Stimulated activated naive CD8-positive, alpha-beta T cell treated with anti-CD3 and anti-CD28 coated beads, Interleukin-15, amount 100 ng/mL, for 72 hours (primary cell): ENCODE results near the gene FUT1.

Experiments
- ATAC-seq: fragments of 150-1000 bp; cut with Tn5 transposase; 2 replicates; pipeline ENCODE4 v1.10.0; 2021; ENCODE audit warnings: mild to moderate bottlenecking, moderate library complexity
- DNase-seq, 2 donors: peaks; one replicate each; pipeline ENCODE4 v3.0.0; 2021 to 2022
- H3K27ac Mint-ChIP-seq, 2 donors: one replicate each; pipeline ENCODE4 v1.8.0; 2022; ENCODE audit warnings: mild to moderate bottlenecking in 2 of 2, mixed read lengths in 2 of 2, moderate library complexity in 2 of 2
- H3K27me3 Mint-ChIP-seq: one replicate; pipeline ENCODE4 v1.8.0; 2022; ENCODE audit warnings: mixed read lengths
- H3K4me1 Mint-ChIP-seq: one replicate; pipeline ENCODE4 v1.8.0; 2022; ENCODE audit warnings: mild to moderate bottlenecking, mixed read lengths
- H3K4me3 Mint-ChIP-seq, 2 donors: one replicate each; pipeline ENCODE4 v1.8.0; 2022; ENCODE audit warnings: mild to moderate bottlenecking in 2 of 2, mixed read lengths in 2 of 2, moderate library complexity in 1 of 2
- H3K9me3 Mint-ChIP-seq, 2 donors: one replicate each; pipeline ENCODE4 v1.8.0; 2022; ENCODE audit warnings: mixed read lengths in 2 of 2

FUT1 gene

DNA sequence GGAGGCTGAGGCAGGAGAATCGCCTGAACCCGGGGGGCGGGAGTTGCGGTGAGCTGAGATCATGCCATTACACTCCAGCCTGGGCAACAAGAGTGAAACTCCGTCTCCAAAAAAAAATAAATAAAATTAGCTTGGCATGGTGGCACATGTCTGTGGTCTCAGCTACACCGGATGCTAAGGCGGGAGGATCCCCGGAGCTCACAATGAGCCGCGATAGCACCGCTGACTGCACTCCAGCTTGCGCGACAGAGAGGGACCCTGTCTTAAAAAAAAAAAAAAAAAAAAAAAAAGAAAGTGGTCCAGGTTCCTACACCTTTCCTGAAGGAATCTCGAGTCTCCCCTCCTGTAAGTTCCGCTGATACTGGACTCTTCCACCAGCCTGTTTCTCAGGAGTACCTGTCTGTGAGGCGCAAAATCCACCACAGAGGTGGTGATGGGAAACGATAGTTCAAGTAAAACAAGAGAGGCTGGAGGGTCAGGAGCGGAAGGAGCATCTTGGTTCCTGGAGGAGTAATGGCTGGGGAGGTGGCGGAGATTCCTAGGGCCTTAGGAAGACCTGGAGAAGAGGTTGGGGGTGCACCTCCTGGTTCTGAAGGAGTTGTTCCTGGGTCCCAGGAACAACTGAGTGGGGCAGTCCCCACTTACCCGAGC, 471 bp downstream of the FUT1 start:
- peaks cover 24% of the 10 kb centered on the region for H3K4me1 Mint-ChIP-seq
- no peak for ATAC-seq
- peak overlapping the region; percentile 78 to 87 for H3K4me3 Mint-ChIP-seq
- H3K9me3 Mint-ChIP-seq: no peaks in the 10 kb centered on the region
- H3K27me3 Mint-ChIP-seq: peaks cover 51% of the 10 kb centered on the region
- DNase-seq: no peak
- no peak overlapping the region for H3K27ac Mint-ChIP-seq

DNA sequence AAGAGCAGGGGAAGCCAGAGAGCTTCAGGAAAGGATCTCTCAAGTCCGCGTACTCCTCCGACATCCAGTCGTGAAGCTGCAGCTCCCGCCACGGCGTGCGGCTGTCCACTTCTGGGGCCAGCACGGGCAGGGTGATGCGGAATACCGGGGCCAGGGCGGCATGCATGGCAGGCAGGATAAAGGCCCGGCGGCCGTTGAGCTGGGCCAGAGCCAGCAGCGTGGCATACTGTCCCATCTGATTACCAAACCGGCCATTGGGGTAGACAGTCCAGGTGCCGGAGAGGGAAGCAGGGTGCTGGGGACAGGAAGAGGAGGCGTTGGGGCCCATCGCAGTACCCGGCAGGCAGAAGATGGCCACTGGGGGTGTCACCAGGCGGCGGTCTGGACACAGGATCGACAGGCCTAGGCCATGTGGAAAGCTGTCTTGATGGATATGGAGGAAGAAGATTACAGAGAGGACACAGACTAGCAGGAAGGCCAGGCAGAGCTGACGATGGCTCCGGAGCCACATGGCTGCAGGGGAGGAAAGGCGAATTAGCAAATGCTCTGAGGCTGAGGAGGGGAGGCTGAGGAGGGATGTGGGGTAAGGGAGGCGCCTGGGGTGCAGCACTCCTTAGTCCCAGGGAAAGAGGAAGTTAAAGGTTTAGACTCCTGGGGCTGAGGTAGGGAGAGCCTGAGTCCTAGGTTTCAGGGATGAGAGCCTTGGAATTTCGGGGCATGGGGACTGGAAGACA, 1.5 kb downstream of the FUT1 start:
- no peaks in the 10 kb centered on the region for H3K9me3 Mint-ChIP-seq
- no peak overlapping the region for H3K27ac Mint-ChIP-seq
- peaks cover 32% of the 10 kb centered on the region for H3K4me1 Mint-ChIP-seq
- peak overlapping the region; percentile 1 to 4 for H3K4me3 Mint-ChIP-seq
- ATAC-seq (no peak), DNase-seq (no peak)
- peaks cover 58% of the 10 kb centered on the region for H3K27me3 Mint-ChIP-seq

DNA sequence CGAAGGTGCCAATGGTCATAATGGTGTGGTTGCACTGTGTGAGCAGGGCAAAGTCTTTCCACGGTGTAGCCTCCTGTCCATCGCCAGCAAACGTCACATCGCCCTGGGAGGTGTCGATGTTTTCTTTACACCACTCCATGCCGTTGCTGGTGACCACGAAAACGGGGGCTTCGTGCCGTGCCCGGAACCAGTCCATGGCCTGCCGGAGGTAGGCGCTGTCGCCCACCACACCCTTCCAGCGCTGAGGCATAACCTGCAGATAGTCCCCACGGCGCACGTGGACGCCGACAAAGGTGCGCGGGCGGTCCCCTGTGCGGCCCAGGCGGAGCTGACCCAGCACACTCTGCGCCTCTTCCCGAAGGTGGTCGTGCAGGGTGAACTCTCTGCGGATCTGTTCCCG, 2.1 kb downstream of the FUT1 start:
- Mint-ChIP-seq H3K9me3 (no peaks in the 10 kb centered on the region), H3K27me3 (peaks cover 64% of the 10 kb centered on the region), H3K4me3 (no peak overlapping the region), H3K4me1 (peaks cover 38% of the 10 kb centered on the region), H3K27ac (no peak overlapping the region)
- DNase-seq (no peak), ATAC-seq (no peak)

DNA sequence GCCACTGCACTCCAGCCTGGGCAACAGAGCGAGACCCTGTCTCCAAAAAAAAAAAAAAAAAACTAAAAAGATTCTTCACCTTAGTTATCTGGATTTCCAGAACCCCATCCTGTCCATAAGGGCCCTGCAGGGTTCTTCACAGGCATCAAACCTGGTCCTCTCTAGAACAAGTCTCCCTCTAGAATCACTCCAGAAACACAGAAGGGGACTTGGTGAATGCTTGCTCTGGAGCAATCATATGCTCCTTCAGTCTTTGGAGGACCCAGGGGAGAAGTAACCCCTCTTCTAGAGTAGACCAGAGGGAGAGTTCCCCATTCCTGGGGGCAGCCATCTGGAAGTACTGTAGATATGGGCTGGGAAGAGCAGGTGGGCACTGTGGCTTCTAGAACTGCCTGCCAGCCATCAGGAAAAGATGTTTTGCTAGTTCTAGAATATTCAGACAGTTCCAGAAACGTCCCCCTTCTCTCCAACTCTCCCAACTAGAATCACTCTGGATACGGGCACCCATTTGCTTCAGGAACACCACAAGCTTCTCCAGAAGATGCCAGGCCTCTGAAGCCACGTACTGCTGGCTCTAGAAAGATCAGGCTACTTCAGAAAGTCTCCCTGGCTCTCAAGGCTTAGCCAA, 2.8 kb downstream of the FUT1 start:
- peaks cover 61% of the 10 kb centered on the region for H3K27me3 Mint-ChIP-seq
- DNase-seq (no peak), ATAC-seq (no peak)
- peaks cover 42% of the 10 kb centered on the region for H3K4me1 Mint-ChIP-seq
- H3K9me3 Mint-ChIP-seq: no peaks in the 10 kb centered on the region
- H3K4me3 Mint-ChIP-seq: no peak overlapping the region
- no peak overlapping the region for H3K27ac Mint-ChIP-seq

DNA sequence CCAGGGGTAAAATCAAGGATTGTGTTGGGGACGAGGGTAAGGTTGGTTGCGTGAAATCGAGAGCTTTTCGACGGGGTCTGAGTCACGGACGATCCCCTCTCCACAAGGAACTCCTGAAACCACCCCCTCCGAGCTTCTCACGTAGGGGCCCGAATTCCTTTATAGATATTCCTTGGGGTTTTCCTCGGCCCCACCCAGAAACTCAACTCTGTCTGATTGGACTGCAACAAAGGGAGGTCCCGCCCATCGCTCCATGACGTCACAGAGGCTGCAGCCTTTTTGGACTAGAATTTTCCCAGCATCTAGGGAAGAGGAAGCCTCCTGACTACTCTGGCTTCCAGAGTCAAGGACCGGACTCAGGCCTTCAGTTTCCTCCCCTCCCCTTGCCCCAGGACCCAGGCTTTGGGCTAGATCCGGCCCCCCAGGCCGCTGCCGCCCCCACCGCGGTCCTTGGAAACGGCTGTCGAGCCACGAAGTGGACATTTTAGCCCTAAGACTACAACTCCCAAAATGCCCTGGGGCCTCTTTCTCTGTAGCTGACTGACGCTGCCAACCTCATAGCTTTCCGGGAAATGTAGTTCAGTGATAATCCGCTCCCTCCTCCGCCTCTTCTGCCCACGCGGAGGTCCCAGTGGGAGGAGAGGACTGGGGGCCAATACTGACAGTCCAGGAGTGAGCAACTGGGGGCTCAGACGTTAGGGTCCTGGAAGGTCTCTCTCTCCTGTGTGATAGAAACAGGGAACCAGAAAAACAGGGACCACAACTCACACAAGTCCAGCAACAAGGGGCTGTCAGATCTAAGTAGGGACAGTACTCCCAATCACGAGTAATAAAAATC, 5.5 kb downstream of the FUT1 start, which contains the start of gene IZUMO1:
IZUMO1 (minus strand) TSS at position 172 of the 838 bp plus-strand sequence. CDS start 1,050 bp downstream, outside the sequence.
- ATAC-seq: peak; percentile 85
- no peak within 1 kb of the TSS for H3K27ac Mint-ChIP-seq
- H3K4me3 Mint-ChIP-seq: peak within 1 kb of the TSS; percentile 60 to 62
- H3K4me1 Mint-ChIP-seq: peaks cover 24% of the 10 kb centered on the region
- peak; percentile 68 to 72 for DNase-seq
- no peaks in the 10 kb centered on the region for H3K9me3 Mint-ChIP-seq
- H3K27me3 Mint-ChIP-seq: peaks cover 36% of the 10 kb centered on the region

DNA sequence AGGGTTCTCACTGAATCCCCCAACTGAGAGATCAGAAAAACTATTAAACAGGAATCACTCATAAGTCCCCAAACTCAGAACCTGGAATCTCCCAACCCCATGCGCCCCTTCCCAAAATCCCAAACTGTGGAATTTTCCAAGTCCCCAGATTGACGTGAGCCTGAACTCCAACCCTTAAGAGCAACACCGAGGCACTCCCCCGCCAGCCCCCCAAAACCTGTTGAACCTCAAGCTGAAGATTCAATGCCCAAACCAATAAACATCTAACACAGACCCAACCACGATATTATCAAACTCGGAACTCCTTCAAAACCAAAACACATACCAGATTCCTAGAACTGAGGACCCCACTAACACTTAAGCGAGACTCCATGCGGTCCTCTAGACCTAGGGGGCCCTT, 6.3 kb downstream of the FUT1 start:
- Mint-ChIP-seq H3K9me3 (no peaks in the 10 kb centered on the region), H3K4me3 (peak overlapping the region in 1 of 2 donors; percentile 60), H3K27me3 (peaks cover 36% of the 10 kb centered on the region), H3K27ac (no peak overlapping the region), H3K4me1 (peaks cover 31% of the 10 kb centered on the region)
- ATAC-seq (no peak), DNase-seq (no peak)

DNA sequence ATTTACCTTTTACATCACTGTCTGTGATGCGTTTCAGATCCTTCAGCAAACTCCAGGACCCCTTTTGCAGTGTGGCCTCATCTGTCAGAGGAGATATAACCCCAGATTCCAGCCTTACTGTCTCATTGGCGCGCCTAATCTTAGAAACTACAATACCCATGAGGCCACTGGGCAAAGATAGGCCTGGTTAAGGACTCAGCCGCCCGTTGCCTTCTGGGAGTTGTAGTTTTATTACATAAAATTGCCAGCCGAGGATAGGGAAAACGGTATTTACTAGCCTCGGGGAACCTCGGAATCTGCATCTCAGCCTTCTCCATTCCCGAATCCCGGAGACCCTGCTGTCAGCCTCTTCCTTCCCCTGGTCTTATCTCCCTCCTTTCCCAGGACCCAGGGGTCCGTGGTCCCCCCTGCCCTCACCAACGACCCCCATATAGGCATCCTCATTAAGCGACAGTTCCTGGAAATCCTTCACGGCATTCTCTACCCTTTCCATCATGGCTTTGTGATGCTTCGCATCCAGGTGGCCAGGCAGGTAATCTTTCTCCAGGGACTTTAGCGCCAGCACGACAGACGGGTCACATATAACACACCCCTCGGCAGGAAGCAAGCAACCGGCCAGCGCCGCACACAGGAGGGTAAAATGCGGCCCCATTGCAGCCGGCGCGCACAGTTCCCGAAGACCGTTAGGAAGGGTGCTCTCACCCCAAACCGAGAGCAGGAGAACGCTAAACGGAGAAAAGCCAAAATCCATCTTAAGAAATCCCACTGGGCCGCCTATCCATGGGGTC, 7.0 kb downstream of the FUT1 start:
- H3K4me1 Mint-ChIP-seq: peaks cover 36% of the 10 kb centered on the region
- H3K4me3 Mint-ChIP-seq: peak overlapping the region; percentile 45 to 57
- H3K9me3 Mint-ChIP-seq: no peaks in the 10 kb centered on the region
- DNase-seq: peak; percentile 46 to 49
- peaks cover 36% of the 10 kb centered on the region for H3K27me3 Mint-ChIP-seq
- no peak overlapping the region for H3K27ac Mint-ChIP-seq
- peak; percentile 76 for ATAC-seq

DNA sequence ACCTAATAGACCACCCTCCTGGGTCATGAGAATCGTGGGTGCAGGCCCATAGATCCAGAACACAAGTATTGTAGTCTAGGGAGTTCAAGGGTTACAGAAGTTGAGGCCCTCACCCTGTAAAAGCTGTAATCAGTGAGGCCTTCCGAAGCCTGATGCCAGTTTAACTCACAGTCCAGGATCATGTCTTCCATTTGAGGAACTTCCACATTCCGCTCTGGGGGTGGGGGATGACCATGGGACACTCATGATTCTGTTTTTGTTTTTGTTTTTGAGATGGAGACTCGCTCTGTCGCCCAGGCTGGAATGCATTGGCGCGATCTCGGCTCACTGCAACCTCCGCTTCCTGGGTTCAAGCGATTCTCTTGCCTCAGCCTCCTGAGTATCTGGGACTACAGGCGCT, 10.3 kb downstream of the FUT1 start:
- Mint-ChIP-seq H3K27ac (no peak overlapping the region), H3K27me3 (peaks cover 44% of the 10 kb centered on the region), H3K9me3 (no peaks in the 10 kb centered on the region), H3K4me1 (peaks cover 56% of the 10 kb centered on the region), H3K4me3 (no peak overlapping the region)
- DNase-seq: no peak
- ATAC-seq: no peak

DNA sequence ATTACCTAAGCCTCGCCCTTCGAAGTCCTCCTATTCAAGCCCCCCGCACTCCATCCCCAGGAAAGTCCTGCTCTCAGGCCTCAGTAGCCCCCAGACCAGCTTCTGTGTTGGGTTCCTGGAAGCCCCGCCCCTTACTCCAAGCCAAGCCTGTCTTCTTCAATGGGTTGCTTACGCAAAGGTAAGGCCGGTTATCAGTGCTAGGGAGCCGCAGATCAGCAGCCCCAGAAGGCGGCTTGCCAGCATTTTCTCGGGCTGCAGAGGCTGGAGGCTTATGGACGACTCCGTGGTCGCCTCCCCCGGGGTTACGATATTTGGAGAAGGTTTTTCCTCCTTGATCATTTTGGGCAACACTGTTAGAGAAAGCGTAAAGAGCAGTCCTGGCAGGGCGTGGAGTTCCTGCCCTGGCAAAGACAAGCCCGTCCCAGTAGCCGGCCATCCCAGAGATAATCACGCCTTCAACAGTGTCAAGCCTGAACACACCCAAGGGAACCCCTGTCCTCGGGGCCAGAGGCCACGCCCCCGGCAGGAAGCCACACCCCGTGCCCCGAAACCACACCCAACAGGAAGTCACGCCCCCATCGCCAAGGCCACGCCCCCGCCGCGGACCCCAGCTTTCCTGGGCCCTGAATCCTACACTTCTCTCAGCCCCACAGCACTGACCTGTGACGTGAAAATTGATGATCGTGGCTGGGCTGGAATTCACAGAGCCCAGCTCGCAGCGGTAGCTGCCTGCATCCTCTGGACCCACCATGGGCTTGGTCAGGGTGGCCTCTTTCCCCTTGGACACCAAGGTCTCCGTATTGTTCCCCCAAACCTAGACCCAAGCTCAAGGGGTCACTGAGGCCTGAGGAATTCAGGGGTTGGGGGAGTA, 11.1 kb downstream of the FUT1 start:
- Mint-ChIP-seq H3K4me3 (peak overlapping the region in 1 of 2 donors; percentile 18), H3K27ac (no peak overlapping the region)
- peak; percentile 49 to 58 for DNase-seq

DNA sequence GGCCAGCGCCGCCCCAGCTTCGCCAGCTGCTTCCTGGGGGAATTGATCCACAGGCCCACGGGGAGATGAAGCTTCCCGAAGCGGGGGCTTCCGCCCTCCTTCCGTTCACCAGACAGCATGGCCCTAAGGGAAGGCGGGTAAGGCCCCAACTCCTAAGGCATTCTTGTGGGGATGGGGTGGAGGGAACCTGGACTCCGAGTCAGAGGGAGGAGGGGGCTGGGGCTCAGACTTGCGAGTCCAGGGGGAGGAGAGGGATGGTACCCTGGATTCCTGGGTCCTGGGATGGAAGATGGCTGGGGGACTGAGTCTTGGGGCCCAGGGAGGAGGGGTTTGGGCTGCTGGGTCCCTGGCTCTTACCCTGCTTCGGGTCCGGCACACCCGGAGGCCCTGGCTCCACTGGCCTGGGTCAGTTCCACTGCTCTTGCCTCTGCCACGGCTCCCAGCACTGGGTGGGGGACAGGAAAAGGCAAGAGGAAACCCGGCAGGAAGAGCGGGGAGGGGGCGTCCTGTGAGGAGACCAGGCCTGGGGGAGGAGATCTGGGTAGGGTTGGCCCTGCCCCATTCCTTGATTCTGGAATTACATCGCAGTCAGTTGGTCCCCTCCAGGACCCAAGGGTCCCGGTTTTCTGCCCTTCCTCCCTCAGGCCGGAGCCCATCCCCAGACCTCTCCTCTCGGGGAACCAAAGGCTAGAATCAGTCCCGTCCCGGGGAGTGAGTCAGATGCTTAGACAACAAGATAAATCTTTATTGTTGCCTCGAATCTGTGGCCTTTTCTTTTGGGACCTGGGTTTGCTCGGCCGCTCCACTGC, 12.1 kb downstream of the FUT1 start, which contains the start of gene RASIP1:
RASIP1 (minus strand) TSS at position 447 of the 809 bp plus-strand sequence; CDS start at position 119, 328 bp downstream.
- H3K9me3 Mint-ChIP-seq: no peaks in the 10 kb centered on the region
- no peak within 1 kb of the TSS for H3K27ac Mint-ChIP-seq
- peaks cover 31% of the 10 kb centered on the region for H3K27me3 Mint-ChIP-seq
- peaks cover 40% of the 10 kb centered on the region for H3K4me1 Mint-ChIP-seq
- peak within 1 kb of the TSS; percentile 55 to 64 for H3K4me3 Mint-ChIP-seq
- DNase-seq (no peak), ATAC-seq (no peak)

More for the DNA sequence above, 11.1 kb downstream of the FUT1 start:
- Mint-ChIP-seq H3K27me3 (peaks cover 41% of the 10 kb centered on the region), H3K9me3 (no peaks in the 10 kb centered on the region), H3K4me1 (peaks cover 50% of the 10 kb centered on the region)
- no peak for ATAC-seq

DNA sequence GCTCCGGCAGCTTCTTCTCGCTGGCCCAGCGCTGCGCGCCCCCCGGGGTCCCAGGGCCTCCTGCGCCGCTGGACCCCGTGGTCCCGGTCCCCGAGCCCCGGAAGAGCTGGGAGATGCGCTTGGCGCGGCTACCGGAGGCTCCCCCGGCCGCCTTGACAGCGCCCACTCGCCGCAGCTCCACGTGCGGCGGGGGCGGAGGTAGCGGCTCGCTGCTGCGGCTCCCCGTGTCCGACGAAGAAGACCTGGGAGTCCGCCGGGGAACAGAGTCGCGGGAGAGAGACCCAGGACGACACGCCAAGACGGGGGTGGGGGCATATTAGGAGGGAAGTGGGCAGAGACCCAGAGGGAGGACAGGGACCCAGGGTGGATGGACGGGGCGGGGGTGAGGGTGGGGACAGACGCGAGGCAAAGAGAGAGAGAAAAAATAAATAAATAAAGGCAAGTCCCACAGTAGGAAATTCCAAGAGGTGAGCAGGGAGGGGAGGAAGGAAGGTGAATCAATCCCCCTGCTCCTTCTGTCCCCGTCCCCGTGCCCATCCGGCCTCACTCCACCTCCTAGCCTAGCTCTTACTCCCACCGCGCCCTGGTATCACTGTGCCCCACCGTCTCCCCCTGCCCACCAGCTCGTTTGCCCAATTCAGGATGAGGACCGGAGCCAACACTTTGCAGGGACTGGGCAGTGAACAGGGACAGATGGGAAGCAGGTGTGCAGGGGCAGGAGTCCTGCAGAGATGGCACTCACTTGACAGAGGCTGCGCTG, 12.9 kb downstream of the FUT1 start:
- Mint-ChIP-seq H3K27me3 (peaks cover 27% of the 10 kb centered on the region), H3K9me3 (no peaks in the 10 kb centered on the region), H3K4me1 (peaks cover 36% of the 10 kb centered on the region), H3K4me3 (peak overlapping the region; percentile 55 to 64), H3K27ac (no peak overlapping the region)
- ATAC-seq (peak; percentile 3), DNase-seq (no peak)

DNA sequence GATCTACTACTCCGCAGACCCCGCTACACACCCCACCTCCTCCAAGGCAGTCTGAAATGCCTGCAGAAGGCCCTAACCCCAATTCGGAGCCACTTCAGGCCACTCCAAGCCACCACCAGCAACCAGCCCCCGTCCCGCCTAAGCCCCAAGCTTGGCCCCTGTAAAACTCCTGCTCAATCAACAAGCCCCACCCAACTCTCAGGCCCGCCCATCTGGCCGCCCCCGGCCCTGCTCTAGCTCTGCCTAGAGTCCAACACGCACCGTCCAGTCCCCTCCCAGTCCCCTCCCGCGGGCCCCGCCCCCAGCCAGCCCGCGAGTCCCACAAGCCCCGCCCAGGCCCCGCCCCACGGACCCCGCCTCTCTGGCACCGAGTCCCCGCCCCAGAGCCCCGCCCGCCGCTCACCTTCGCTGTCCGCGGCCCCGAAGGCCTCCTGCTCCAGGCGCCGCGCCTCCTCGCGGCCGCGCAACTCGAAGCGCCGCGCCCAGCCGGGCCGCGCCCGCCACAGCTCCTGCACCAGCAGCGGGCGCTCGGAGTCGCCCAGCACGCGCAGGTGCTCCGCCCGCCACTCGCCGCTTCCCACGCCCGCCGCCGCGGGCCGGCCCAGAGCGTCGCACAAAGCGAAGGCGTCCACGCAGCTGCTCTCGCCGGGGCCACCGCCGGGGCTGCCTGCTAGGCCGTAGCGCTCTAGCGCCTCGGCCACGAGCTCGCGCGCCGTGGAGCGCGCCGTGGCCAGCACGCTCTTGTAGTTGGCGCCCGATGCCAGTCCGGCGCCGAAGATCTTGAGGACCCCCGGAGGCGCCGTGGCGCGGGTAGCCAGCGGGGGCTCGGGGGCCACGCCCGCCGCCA, 13.7 kb downstream of the FUT1 start:
- no peaks in the 10 kb centered on the region for H3K9me3 Mint-ChIP-seq
- peaks cover 27% of the 10 kb centered on the region for H3K27me3 Mint-ChIP-seq
- peaks cover 36% of the 10 kb centered on the region for H3K4me1 Mint-ChIP-seq
- peak overlapping the region; percentile 48 to 71 for H3K4me3 Mint-ChIP-seq
- DNase-seq (peak; percentile 89 to 90), ATAC-seq (peak; percentile 96)
- no peak overlapping the region for H3K27ac Mint-ChIP-seq
